H9 (cell line): ENCODE data around the gene NRCAM. TPM values are rescaled to one million over a fixed set of nuclear protein-coding genes. Genes with fewer than 3 reads are reported as not detected.

Source experiments
- DNase-seq: peaks from one replicate; pipeline ENCODE4 v3.0.0-alpha.2; 2017
- H2AFZ ChIP-seq: one replicate; pipeline ENCODE4 v1.6.1; 2013; ENCODE audit warnings: mild to moderate bottlenecking, low read length, control low read depth, moderate library complexity
- H2AK5ac ChIP-seq: 2 replicates; pipeline ENCODE4 v1.6.1; 2013; ENCODE audit warnings: low read length, control low read depth, mixed read lengths; ENCODE audit not compliant: insufficient read length
- H2BK120ac ChIP-seq: one replicate; pipeline ENCODE4 v1.6.1; 2013; ENCODE audit warnings: low read depth, mild to moderate bottlenecking, low read length, control low read depth, inconsistent platforms; ENCODE audit not compliant: poor library complexity, severe bottlenecking
- H2BK12ac ChIP-seq: 2 replicates; pipeline ENCODE4 v1.6.1; 2013; ENCODE audit warnings: low read length, control low read depth, mixed read lengths, low read depth; ENCODE audit not compliant: insufficient read length
- H2BK15ac ChIP-seq: 2 replicates; pipeline ENCODE4 v1.6.1; 2013; ENCODE audit warnings: low read depth, low read length, control low read depth
- H2BK20ac ChIP-seq: one replicate; pipeline ENCODE4 v1.6.1; 2013; ENCODE audit warnings: low read depth, mild to moderate bottlenecking, low read length, control low read depth, inconsistent platforms; ENCODE audit not compliant: poor library complexity, severe bottlenecking
- H2BK5ac ChIP-seq: 2 replicates; pipeline ENCODE4 v1.6.1; 2013; ENCODE audit warnings: low read length, control low read depth, mixed read lengths; ENCODE audit not compliant: insufficient read length
- H3K14ac ChIP-seq: 2 replicates; pipeline ENCODE4 v1.6.1; 2013; ENCODE audit warnings: low read length, control low read depth; ENCODE audit not compliant: insufficient read depth
- H3K18ac ChIP-seq: 2 replicates; pipeline ENCODE4 v1.6.1; 2013; ENCODE audit warnings: low read depth, mild to moderate bottlenecking, mixed read lengths, low read length, control low read depth; ENCODE audit not compliant: insufficient read length
- H3K23ac ChIP-seq: 2 replicates; pipeline ENCODE4 v1.6.1; 2013; ENCODE audit warnings: low read length, control low read depth, mixed read lengths, low read depth; ENCODE audit not compliant: insufficient read length
- H3K23me2 ChIP-seq: 2 replicates; pipeline ENCODE4 v1.6.1; 2013; ENCODE audit warnings: low read depth, mild to moderate bottlenecking, mixed read lengths, low read length, control low read depth; ENCODE audit not compliant: insufficient read length, poor library complexity, severe bottlenecking
- H3K27ac ChIP-seq: 2 replicates; pipeline ENCODE4 v1.5.1; 2013; ENCODE audit warnings: low read length, control low read depth, mixed read lengths, low read depth; ENCODE audit not compliant: insufficient read length
- H3K27me3 ChIP-seq: 2 replicates; pipeline ENCODE4 v1.6.1; 2013; ENCODE audit warnings: low read length, control low read depth, inconsistent platforms; ENCODE audit not compliant: insufficient read depth
- H3K4ac ChIP-seq: 2 replicates; pipeline ENCODE4 v1.6.1; 2013; ENCODE audit warnings: low read depth, mild to moderate bottlenecking, control low read depth, inconsistent platforms, low read length, moderate library complexity
- H3K4me1 ChIP-seq: 2 replicates; pipeline ENCODE4 v1.6.1; 2013; ENCODE audit warnings: low read length, control low read depth, inconsistent platforms; ENCODE audit not compliant: insufficient read depth
- H3K4me2 ChIP-seq: 2 replicates; pipeline ENCODE4 v1.6.1; 2013; ENCODE audit warnings: low read length, control low read depth, mixed read lengths; ENCODE audit not compliant: insufficient read length, insufficient read depth
- H3K56ac ChIP-seq: 2 replicates; pipeline ENCODE4 v1.6.1; 2013; ENCODE audit warnings: low read depth, mild to moderate bottlenecking, mixed read lengths, low read length, control low read depth; ENCODE audit not compliant: insufficient read length
- H3K79me1 ChIP-seq: 2 replicates; pipeline ENCODE4 v1.6.1; 2013; ENCODE audit warnings: low read depth, mild to moderate bottlenecking, moderate library complexity, low read length, control low read depth, inconsistent platforms; ENCODE audit not compliant: insufficient read depth, poor library complexity, severe bottlenecking
- H3K79me2 ChIP-seq: 2 replicates; pipeline ENCODE4 v1.6.1; 2013; ENCODE audit warnings: low read length, control low read depth, inconsistent platforms; ENCODE audit not compliant: insufficient read depth
- H3K9ac ChIP-seq: 2 replicates; pipeline ENCODE4 v1.6.1; 2013; ENCODE audit warnings: low read length, control low read depth, mixed read lengths; ENCODE audit not compliant: insufficient read length; ENCODE audit errors: extremely low read depth
- H3K9me3 ChIP-seq: one replicate; pipeline ENCODE4 v1.6.1; 2013; ENCODE audit warnings: low read depth, low read length, inconsistent platforms; ENCODE audit not compliant: control insufficient read depth
- H3T11ph ChIP-seq: one replicate; pipeline ENCODE4 v1.6.1; 2013; ENCODE audit warnings: mild to moderate bottlenecking, low read length, control low read depth, inconsistent platforms
- H4K20me1 ChIP-seq: one replicate; pipeline ENCODE4 v1.6.1; 2013; ENCODE audit not compliant: control insufficient read depth, insufficient read length, insufficient read depth
- H4K5ac ChIP-seq: 2 replicates; pipeline ENCODE4 v1.6.1; 2013; ENCODE audit warnings: low read depth, mild to moderate bottlenecking, mixed read lengths, low read length, control low read depth; ENCODE audit not compliant: insufficient read length
- H4K8ac ChIP-seq: replicated peaks from 2 replicates; pipeline ENCODE4 v1.6.1; 2013; ENCODE audit warnings: low read length, control low read depth, mixed read lengths, low read depth; ENCODE audit not compliant: insufficient read length
- H4K91ac ChIP-seq: 2 replicates; pipeline ENCODE4 v1.6.1; 2013; ENCODE audit warnings: low read depth, mild to moderate bottlenecking, moderate library complexity, mixed read lengths, low read length, control low read depth; ENCODE audit not compliant: insufficient read length
- H3K27ac Mint-ChIP-seq, 3 experiments: 2 replicates in 2 of 3; 3 replicates in 1 of 3; pipeline ENCODE4 v1.8.0; 2020 to 2021; ENCODE audit warnings: mixed read lengths in 3 of 3, mild to moderate bottlenecking in 1 of 3, moderate library complexity in 1 of 3
- H3K27me3 Mint-ChIP-seq: 2 replicates; pipeline ENCODE4 v1.8.0; 2021; ENCODE audit warnings: low read depth, mild to moderate bottlenecking, moderate library complexity, mixed read lengths
- H3K36me3 Mint-ChIP-seq, 3 experiments: 2 replicates in 2 of 3; 3 replicates in 1 of 3; pipeline ENCODE4 v1.8.0; 2020 to 2021; ENCODE audit warnings: low read depth in 3 of 3, mixed read lengths in 3 of 3; ENCODE audit not compliant: insufficient read depth in 1 of 3
- H3K4me1 Mint-ChIP-seq, 2 experiments: 2 replicates each; pipeline ENCODE4 v1.8.0; 2020; ENCODE audit warnings: mixed read lengths in 2 of 2
- H3K4me3 Mint-ChIP-seq, 2 experiments: 2 replicates in 1 of 2; 3 replicates in 1 of 2; pipeline ENCODE4 v1.8.0; 2020 to 2021; ENCODE audit warnings: mild to moderate bottlenecking in 2 of 2, mixed read lengths in 2 of 2, moderate library complexity in 1 of 2
- H3K9me3 Mint-ChIP-seq, 2 experiments: 2 replicates in 1 of 2; 3 replicates in 1 of 2; pipeline ENCODE4 v1.8.0; 2020; ENCODE audit warnings: mild to moderate bottlenecking in 2 of 2, mixed read lengths in 2 of 2, moderate library complexity in 1 of 2
- CTCF ChIP-seq: fragments of 200-600 bp; sonication (generic); conservative IDR thresholded peaks from 3 replicates; pipeline ENCODE4 v1.8.0; 2021; ENCODE audit warnings: antibody characterized with exemption, mild to moderate bottlenecking
- WGBS: extraction: QIAGEN DNeasy Blood & Tissue Kit; methylation state at CpG from one replicate; pipeline ENCODE4 v1.1.7; 2013; ENCODE audit warnings: missing lambda C conversion rate, low lambda C conversion rate, mixed read lengths; ENCODE audit not compliant: insufficient read length; ENCODE audit errors: extremely low coverage; 5-methylcytosine and 5-hydroxymethylcytosine counted together
- total RNA-seq: library from RNA; stranded (reverse); gene quantifications from 2 replicates; pipeline ENCODE4 v1.2.1, GENCODE V29; 2021

The NRCAM gene
- total RNA-seq, 1 experiment from 2014 or later: 2.3 TPM

- Histone ChIP-seq H3K23ac (no peak overlapping the region), H3K4me1 (no peaks in the 10 kb centered on the region; the same call in 1 of the 2 replicates), H3K56ac (no peak overlapping the region), H2BK5ac (no peak overlapping the region), H3K18ac (no peak overlapping the region), H3K14ac (no peak overlapping the region), H4K91ac (no peak overlapping the region), H3K4ac (no peak overlapping the region), H2BK15ac (no peak overlapping the region), H3K4me2 (no peak overlapping the region), H3K9ac (no peak overlapping the region), H3K27me3 (no peaks in the 10 kb centered on the region), H4K5ac (no peak overlapping the region), H3K79me1 (no peaks in the 10 kb centered on the region), H3K27ac (no peak overlapping the region), H2BK20ac (no peak overlapping the region), H2BK120ac (no peak overlapping the region), H4K8ac (no peak overlapping the region), H3K9me3 (no peaks in the 10 kb centered on the region), H2AFZ (no peak overlapping the region), H3K79me2 (no peaks in the 10 kb centered on the region), H4K20me1 (no peaks in the 10 kb centered on the region), H3T11ph (no peak overlapping the region), H3K23me2 (no peaks in the 10 kb centered on the region), H2AK5ac (no peak overlapping the region), H2BK12ac (no peak overlapping the region)
- no peak for TF ChIP-seq CTCF
- Mint-ChIP-seq H3K27me3 (no peaks in the 10 kb centered on the region), H3K36me3 (no peaks in the 10 kb centered on the region), H3K4me3 (no peak overlapping the region), H3K9me3 (no peaks in the 10 kb centered on the region), H3K27ac (no peak overlapping the region), H3K4me1 (peaks cover 11 to 15% of the 10 kb centered on the region in 2 experiments)
- DNase-seq: no peak
- no CpG with 5 or more reads among the region's 2 CpGs for WGBS
These were observed 145.9 kb downstream of the NRCAM start for GRCh38 chr7:108310351-108310750.
